H9 (cell line): ENCODE measurements around the gene PLCH2. TPM values are rescaled to one million over a fixed set of nuclear protein-coding genes. Genes with fewer than 3 reads are reported as not detected.

Experiments
- DNase-seq: peaks from one replicate; pipeline ENCODE4 v3.0.0-alpha.2; 2017
- H2AFZ ChIP-seq: one replicate; pipeline ENCODE4 v1.6.1; 2013; ENCODE audit warnings: mild to moderate bottlenecking, low read length, control low read depth, moderate library complexity
- H2AK5ac ChIP-seq: 2 replicates; pipeline ENCODE4 v1.6.1; 2013; ENCODE audit warnings: low read length, control low read depth, mixed read lengths; ENCODE audit not compliant: insufficient read length
- H2BK120ac ChIP-seq: one replicate; pipeline ENCODE4 v1.6.1; 2013; ENCODE audit warnings: low read depth, mild to moderate bottlenecking, low read length, control low read depth, inconsistent platforms; ENCODE audit not compliant: poor library complexity, severe bottlenecking
- H2BK12ac ChIP-seq: 2 replicates; pipeline ENCODE4 v1.6.1; 2013; ENCODE audit warnings: low read length, control low read depth, mixed read lengths, low read depth; ENCODE audit not compliant: insufficient read length
- H2BK15ac ChIP-seq: 2 replicates; pipeline ENCODE4 v1.6.1; 2013; ENCODE audit warnings: low read depth, low read length, control low read depth
- H2BK20ac ChIP-seq: one replicate; pipeline ENCODE4 v1.6.1; 2013; ENCODE audit warnings: low read depth, mild to moderate bottlenecking, low read length, control low read depth, inconsistent platforms; ENCODE audit not compliant: poor library complexity, severe bottlenecking
- H2BK5ac ChIP-seq: 2 replicates; pipeline ENCODE4 v1.6.1; 2013; ENCODE audit warnings: low read length, control low read depth, mixed read lengths; ENCODE audit not compliant: insufficient read length
- H3K14ac ChIP-seq: 2 replicates; pipeline ENCODE4 v1.6.1; 2013; ENCODE audit warnings: low read length, control low read depth; ENCODE audit not compliant: insufficient read depth
- H3K18ac ChIP-seq: 2 replicates; pipeline ENCODE4 v1.6.1; 2013; ENCODE audit warnings: low read depth, mild to moderate bottlenecking, mixed read lengths, low read length, control low read depth; ENCODE audit not compliant: insufficient read length
- H3K23ac ChIP-seq: 2 replicates; pipeline ENCODE4 v1.6.1; 2013; ENCODE audit warnings: low read length, control low read depth, mixed read lengths, low read depth; ENCODE audit not compliant: insufficient read length
- H3K23me2 ChIP-seq: 2 replicates; pipeline ENCODE4 v1.6.1; 2013; ENCODE audit warnings: low read depth, mild to moderate bottlenecking, mixed read lengths, low read length, control low read depth; ENCODE audit not compliant: insufficient read length, poor library complexity, severe bottlenecking
- H3K27ac ChIP-seq: 2 replicates; pipeline ENCODE4 v1.5.1; 2013; ENCODE audit warnings: low read length, control low read depth, mixed read lengths, low read depth; ENCODE audit not compliant: insufficient read length
- H3K27me3 ChIP-seq: 2 replicates; pipeline ENCODE4 v1.6.1; 2013; ENCODE audit warnings: low read length, control low read depth, inconsistent platforms; ENCODE audit not compliant: insufficient read depth
- H3K4ac ChIP-seq: 2 replicates; pipeline ENCODE4 v1.6.1; 2013; ENCODE audit warnings: low read depth, mild to moderate bottlenecking, control low read depth, inconsistent platforms, low read length, moderate library complexity
- H3K4me1 ChIP-seq: 2 replicates; pipeline ENCODE4 v1.6.1; 2013; ENCODE audit warnings: low read length, control low read depth, inconsistent platforms; ENCODE audit not compliant: insufficient read depth
- H3K4me2 ChIP-seq: 2 replicates; pipeline ENCODE4 v1.6.1; 2013; ENCODE audit warnings: low read length, control low read depth, mixed read lengths; ENCODE audit not compliant: insufficient read length, insufficient read depth
- H3K56ac ChIP-seq: 2 replicates; pipeline ENCODE4 v1.6.1; 2013; ENCODE audit warnings: low read depth, mild to moderate bottlenecking, mixed read lengths, low read length, control low read depth; ENCODE audit not compliant: insufficient read length
- H3K79me1 ChIP-seq: 2 replicates; pipeline ENCODE4 v1.6.1; 2013; ENCODE audit warnings: low read depth, mild to moderate bottlenecking, moderate library complexity, low read length, control low read depth, inconsistent platforms; ENCODE audit not compliant: insufficient read depth, poor library complexity, severe bottlenecking
- H3K79me2 ChIP-seq: 2 replicates; pipeline ENCODE4 v1.6.1; 2013; ENCODE audit warnings: low read length, control low read depth, inconsistent platforms; ENCODE audit not compliant: insufficient read depth
- H3K9ac ChIP-seq: 2 replicates; pipeline ENCODE4 v1.6.1; 2013; ENCODE audit warnings: low read length, control low read depth, mixed read lengths; ENCODE audit not compliant: insufficient read length; ENCODE audit errors: extremely low read depth
- H3K9me3 ChIP-seq: one replicate; pipeline ENCODE4 v1.6.1; 2013; ENCODE audit warnings: low read depth, low read length, inconsistent platforms; ENCODE audit not compliant: control insufficient read depth
- H3T11ph ChIP-seq: one replicate; pipeline ENCODE4 v1.6.1; 2013; ENCODE audit warnings: mild to moderate bottlenecking, low read length, control low read depth, inconsistent platforms
- H4K20me1 ChIP-seq: one replicate; pipeline ENCODE4 v1.6.1; 2013; ENCODE audit not compliant: control insufficient read depth, insufficient read length, insufficient read depth
- H4K5ac ChIP-seq: 2 replicates; pipeline ENCODE4 v1.6.1; 2013; ENCODE audit warnings: low read depth, mild to moderate bottlenecking, mixed read lengths, low read length, control low read depth; ENCODE audit not compliant: insufficient read length
- H4K8ac ChIP-seq: replicated peaks from 2 replicates; pipeline ENCODE4 v1.6.1; 2013; ENCODE audit warnings: low read length, control low read depth, mixed read lengths, low read depth; ENCODE audit not compliant: insufficient read length
- H4K91ac ChIP-seq: 2 replicates; pipeline ENCODE4 v1.6.1; 2013; ENCODE audit warnings: low read depth, mild to moderate bottlenecking, moderate library complexity, mixed read lengths, low read length, control low read depth; ENCODE audit not compliant: insufficient read length
- H3K27ac Mint-ChIP-seq, 3 experiments: 2 replicates in 2 of 3; 3 replicates in 1 of 3; pipeline ENCODE4 v1.8.0; 2020 to 2021; ENCODE audit warnings: mixed read lengths in 3 of 3, mild to moderate bottlenecking in 1 of 3, moderate library complexity in 1 of 3
- H3K27me3 Mint-ChIP-seq: 2 replicates; pipeline ENCODE4 v1.8.0; 2021; ENCODE audit warnings: low read depth, mild to moderate bottlenecking, moderate library complexity, mixed read lengths
- H3K36me3 Mint-ChIP-seq, 3 experiments: 2 replicates in 2 of 3; 3 replicates in 1 of 3; pipeline ENCODE4 v1.8.0; 2020 to 2021; ENCODE audit warnings: low read depth in 3 of 3, mixed read lengths in 3 of 3; ENCODE audit not compliant: insufficient read depth in 1 of 3
- H3K4me1 Mint-ChIP-seq, 2 experiments: 2 replicates each; pipeline ENCODE4 v1.8.0; 2020; ENCODE audit warnings: mixed read lengths in 2 of 2
- H3K4me3 Mint-ChIP-seq, 2 experiments: 2 replicates in 1 of 2; 3 replicates in 1 of 2; pipeline ENCODE4 v1.8.0; 2020 to 2021; ENCODE audit warnings: mild to moderate bottlenecking in 2 of 2, mixed read lengths in 2 of 2, moderate library complexity in 1 of 2
- H3K9me3 Mint-ChIP-seq, 2 experiments: 2 replicates in 1 of 2; 3 replicates in 1 of 2; pipeline ENCODE4 v1.8.0; 2020; ENCODE audit warnings: mild to moderate bottlenecking in 2 of 2, mixed read lengths in 2 of 2, moderate library complexity in 1 of 2
- CTCF ChIP-seq: fragments of 200-600 bp; sonication (generic); conservative IDR thresholded peaks from 3 replicates; pipeline ENCODE4 v1.8.0; 2021; ENCODE audit warnings: antibody characterized with exemption, mild to moderate bottlenecking
- WGBS: extraction: QIAGEN DNeasy Blood & Tissue Kit; methylation state at CpG from one replicate; pipeline ENCODE4 v1.1.7; 2013; ENCODE audit warnings: missing lambda C conversion rate, low lambda C conversion rate, mixed read lengths; ENCODE audit not compliant: insufficient read length; ENCODE audit errors: extremely low coverage; 5-methylcytosine and 5-hydroxymethylcytosine counted together
- total RNA-seq: library from RNA; stranded (reverse); gene quantifications from 2 replicates; pipeline ENCODE4 v1.2.1, GENCODE V29; 2021

Gene PLCH2
- total RNA-seq, 1 experiment from 2014 or later: 0.09 TPM

- no peaks in the 10 kb centered on the region for H3K27me3 ChIP-seq
- Mint-ChIP-seq H3K9me3 (no peaks in the 10 kb centered on the region), H3K4me3 (no peak overlapping the region), H3K27me3 (peaks cover 2% of the 10 kb centered on the region), H3K4me1 (no peaks in the 10 kb centered on the region), H3K36me3 (peaks cover 4 to 20% (median 17%) of the 10 kb centered on the region in 3 experiments; a peak in 6 of 7 replicates), H3K27ac (no peak overlapping the region; a peak in 1 of 7 replicates)
- no peak overlapping the region for H3T11ph ChIP-seq
- no peak overlapping the region for H4K91ac ChIP-seq
- no peak overlapping the region for H4K5ac ChIP-seq
- no CpG with 5 or more reads among the region's 21 CpGs for WGBS
- H3K4ac ChIP-seq: no peak overlapping the region
- no peak overlapping the region for H2BK120ac ChIP-seq
- no peak overlapping the region for H3K14ac ChIP-seq
- H3K4me2 ChIP-seq: no peak overlapping the region
- H3K27ac ChIP-seq: no peak overlapping the region
- no peak overlapping the region for H2BK12ac ChIP-seq
- no peak overlapping the region for H3K18ac ChIP-seq
- no peaks in the 10 kb centered on the region for H3K9me3 ChIP-seq
- DNase-seq: no peak
- H3K4me1 ChIP-seq: no peaks in the 10 kb centered on the region
- no peaks in the 10 kb centered on the region for H3K23me2 ChIP-seq
- no peak overlapping the region for H2AK5ac ChIP-seq
- no peaks in the 10 kb centered on the region for H3K79me1 ChIP-seq
- no peak overlapping the region for H3K9ac ChIP-seq
- H3K23ac ChIP-seq: no peak overlapping the region
- no peaks in the 10 kb centered on the region for H3K79me2 ChIP-seq
- no peak overlapping the region for H2AFZ ChIP-seq
- H2BK15ac ChIP-seq: no peak overlapping the region
- no peaks in the 10 kb centered on the region for H4K20me1 ChIP-seq
- TF ChIP-seq CTCF: no peak
- H4K8ac ChIP-seq: no peak overlapping the region
- no peak overlapping the region for H2BK5ac ChIP-seq
- H3K56ac ChIP-seq: no peak overlapping the region
- H2BK20ac ChIP-seq: no peak overlapping the region
These were observed 29.4 kb downstream of the PLCH2 start for GRCh38 chr1:2505461-2505994.
